Measurements from ENCODE around the gene RHBDD2.
A peak's percentile ranks its signal among the peaks of the same experiment; 100 is the strongest.

RHBDD2 gene

GRCh38 chr7:75924256-75924655 lies 45.4 kb downstream of the RHBDD2 start:
- no peak overlapping the region for H3K4me3 ChIP-seq (replicated peaks; ENCODE audit: low read depth, low read length)
- no peak for TF ChIP-seq CTCF (IDR thresholded peaks at IDR 0.05; ENCODE audit: low read depth, low read length, missing control alignments)

GRCh38 chr7:75924889-75925288 lies 46.1 kb downstream of the RHBDD2 start:
- H3K4me3 ChIP-seq (replicated peaks; ENCODE audit: low read depth, low read length), result no peak overlapping the region
- no peak for DNase-seq (ENCODE audit: extremely low read depth, low read depth)
- TF ChIP-seq CTCF (IDR thresholded peaks at IDR 0.05; ENCODE audit: low read depth, low read length, missing control alignments), result no peak

More at GRCh38 chr7:75924256-75924655, 45.4 kb downstream of the RHBDD2 start:
- no peak for DNase-seq (ENCODE audit: extremely low read depth, low read depth)

GRCh38 chr7:75925717-75926435 lies 47.0 kb downstream of the RHBDD2 start:
- DNase-seq (ENCODE audit: extremely low read depth, low read depth), result no peak
- TF ChIP-seq CTCF (IDR thresholded peaks at IDR 0.05; ENCODE audit: low read depth, low read length, missing control alignments), result no peak
- no peak overlapping the region for H3K4me3 ChIP-seq (replicated peaks; ENCODE audit: low read depth, low read length)

- no peak for DNase-seq (ENCODE audit: extremely low read depth, low read depth)
- H3K4me3 ChIP-seq (replicated peaks; ENCODE audit: low read depth, low read length), result no peak overlapping the region
- TF ChIP-seq CTCF (IDR thresholded peaks at IDR 0.05; ENCODE audit: low read depth, low read length, missing control alignments), result no peak
Observed at GRCh38 chr7:75928568-75928914, 49.7 kb downstream of the RHBDD2 start.

- no peak for TF ChIP-seq CTCF (IDR thresholded peaks at IDR 0.05; ENCODE audit: low read depth, low read length, missing control alignments)
- DNase-seq (ENCODE audit: extremely low read depth, low read depth), result no peak
- H3K4me3 ChIP-seq (replicated peaks; ENCODE audit: low read depth, low read length), result no peak overlapping the region
Observed at GRCh38 chr7:75931680-75932079, 52.8 kb downstream of the RHBDD2 start.

DNA sequence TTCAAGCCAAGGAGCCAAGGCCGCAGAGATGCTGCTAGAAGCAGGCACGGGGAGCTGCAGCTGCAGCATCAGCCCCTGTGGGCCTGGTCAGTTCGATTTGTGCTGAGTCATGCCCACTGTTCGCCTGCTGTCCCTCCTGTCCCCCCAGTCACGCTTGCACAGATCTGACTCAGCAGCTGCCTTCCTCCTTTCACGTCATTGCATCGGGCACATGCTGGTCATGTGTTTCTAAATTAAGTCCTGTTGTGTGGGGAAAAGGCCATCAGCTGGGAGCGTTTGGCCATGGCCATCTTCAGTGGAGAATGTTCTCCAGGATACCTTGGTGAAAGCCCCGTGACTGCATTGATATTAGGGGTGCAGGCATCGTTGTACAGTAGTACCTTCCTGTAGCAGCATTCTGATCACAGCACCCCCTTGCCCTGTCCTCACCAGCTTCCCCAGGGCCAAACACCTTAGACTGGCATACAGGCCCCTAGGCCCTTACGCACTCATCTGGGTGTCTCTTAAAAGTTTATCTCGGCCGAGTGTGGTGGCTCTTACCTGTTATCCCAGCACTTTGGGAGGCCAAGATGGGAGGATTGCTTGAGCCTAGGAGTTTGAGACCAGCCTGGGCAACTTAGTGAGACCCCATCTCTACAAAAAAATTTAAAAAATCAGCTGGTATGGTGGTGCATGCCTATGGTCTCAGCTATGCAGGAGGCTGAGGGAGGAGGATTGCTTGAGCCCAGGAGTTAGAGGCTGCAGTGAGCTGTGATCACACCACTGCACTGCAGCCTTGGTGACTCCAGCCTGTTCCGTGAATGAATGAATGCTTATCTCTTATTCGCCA lies 59.3 kb downstream of the RHBDD2 start:
- no peak overlapping the region for H3K4me3 ChIP-seq (replicated peaks; ENCODE audit: low read depth, low read length)
- no peak for TF ChIP-seq CTCF (IDR thresholded peaks at IDR 0.05; ENCODE audit: low read depth, low read length, missing control alignments)
- peak; percentile 89 for DNase-seq (ENCODE audit: extremely low read depth, low read depth)
